Measurements from ENCODE around the gene FAM193B.

FAM193B gene

DNA sequence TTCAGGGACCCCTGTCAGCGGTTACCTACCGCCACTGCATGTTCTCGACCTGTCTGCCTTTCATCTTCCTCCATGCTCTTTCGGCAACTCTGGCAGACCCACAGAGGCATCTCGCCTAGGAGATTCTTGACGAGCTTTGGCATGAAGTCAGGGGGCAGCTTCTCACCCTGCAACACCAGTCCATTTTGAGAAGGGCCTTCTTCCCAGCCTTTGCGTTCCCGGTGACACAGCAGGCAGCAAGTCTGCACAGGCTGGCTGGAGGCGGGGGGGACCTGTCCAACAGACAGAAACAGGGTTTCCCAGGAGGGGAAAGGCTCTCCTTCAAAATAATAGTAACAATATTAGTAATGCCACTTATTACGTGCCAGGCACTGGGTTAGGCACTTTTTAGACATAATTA is 15.5 kb downstream of the FAM193B start:
- H3K18ac ChIP-seq (ENCODE audit: low read length) = no peak overlapping the region
- no peak overlapping the region for H3K27ac ChIP-seq (ENCODE audit: low read depth, low read length)
- no peaks in the 10 kb centered on the region for H3K9me3 ChIP-seq (ENCODE audit: insufficient read depth, low read depth, low read length)
- no CpG with 5 or more reads among the region's 10 CpGs for WGBS (ENCODE audit: extremely low coverage, insufficient coverage, insufficient read length)
- H3K9ac ChIP-seq (ENCODE audit: low read length) = no peak overlapping the region
- H3K4ac ChIP-seq (ENCODE audit: low read depth, low read length) = no peak overlapping the region
- H3K23ac ChIP-seq (ENCODE audit: low read length) = no peak overlapping the region
- H3K4me1 ChIP-seq (ENCODE audit: control insufficient read depth in 1 of 2, insufficient read depth in 2 of 2, low read length in 2 of 2) = peaks cover 2 to 10% of the 10 kb centered on the region in 2 experiments
- no peak overlapping the region for H2BK120ac ChIP-seq (ENCODE audit: insufficient read depth, low read length, poor library complexity)
- no peak overlapping the region for H2BK5ac ChIP-seq (ENCODE audit: low read depth, low read length, poor library complexity)
- H3K27me3 ChIP-seq (ENCODE audit: insufficient read depth, low read length) = no peaks in the 10 kb centered on the region
- no peak overlapping the region for H3K4me3 ChIP-seq (ENCODE audit: low read depth, low read length)
- no peaks in the 10 kb centered on the region for H3K79me1 ChIP-seq (ENCODE audit: low read length)
- H3K4me2 ChIP-seq (ENCODE audit: low read length) = no peak overlapping the region
- H2BK12ac ChIP-seq (ENCODE audit: low read length) = no peak overlapping the region
- no peak for DNase-seq
- H2AFZ ChIP-seq (ENCODE audit: insufficient read depth, low read length, poor library complexity) = no peak overlapping the region
- H4K8ac ChIP-seq (ENCODE audit: low read depth, low read length) = no peak overlapping the region
- H3K14ac ChIP-seq (ENCODE audit: low read length) = no peak overlapping the region
- H3K36me3 ChIP-seq (ENCODE audit: control insufficient read depth in 1 of 2, insufficient read depth in 2 of 2, low read length in 2 of 2) = peaks cover 26 to 31% of the 10 kb centered on the region in 2 experiments
- H4K91ac ChIP-seq (ENCODE audit: low read depth, low read length) = no peak overlapping the region
- no peaks in the 10 kb centered on the region for H3K79me2 ChIP-seq (ENCODE audit: control insufficient read depth, insufficient read depth, low read length, poor library complexity)
- no peak overlapping the region for H2AK5ac ChIP-seq (ENCODE audit: low read length)
- no peak overlapping the region for H4K12ac ChIP-seq (ENCODE audit: low read depth, low read length)

DNA sequence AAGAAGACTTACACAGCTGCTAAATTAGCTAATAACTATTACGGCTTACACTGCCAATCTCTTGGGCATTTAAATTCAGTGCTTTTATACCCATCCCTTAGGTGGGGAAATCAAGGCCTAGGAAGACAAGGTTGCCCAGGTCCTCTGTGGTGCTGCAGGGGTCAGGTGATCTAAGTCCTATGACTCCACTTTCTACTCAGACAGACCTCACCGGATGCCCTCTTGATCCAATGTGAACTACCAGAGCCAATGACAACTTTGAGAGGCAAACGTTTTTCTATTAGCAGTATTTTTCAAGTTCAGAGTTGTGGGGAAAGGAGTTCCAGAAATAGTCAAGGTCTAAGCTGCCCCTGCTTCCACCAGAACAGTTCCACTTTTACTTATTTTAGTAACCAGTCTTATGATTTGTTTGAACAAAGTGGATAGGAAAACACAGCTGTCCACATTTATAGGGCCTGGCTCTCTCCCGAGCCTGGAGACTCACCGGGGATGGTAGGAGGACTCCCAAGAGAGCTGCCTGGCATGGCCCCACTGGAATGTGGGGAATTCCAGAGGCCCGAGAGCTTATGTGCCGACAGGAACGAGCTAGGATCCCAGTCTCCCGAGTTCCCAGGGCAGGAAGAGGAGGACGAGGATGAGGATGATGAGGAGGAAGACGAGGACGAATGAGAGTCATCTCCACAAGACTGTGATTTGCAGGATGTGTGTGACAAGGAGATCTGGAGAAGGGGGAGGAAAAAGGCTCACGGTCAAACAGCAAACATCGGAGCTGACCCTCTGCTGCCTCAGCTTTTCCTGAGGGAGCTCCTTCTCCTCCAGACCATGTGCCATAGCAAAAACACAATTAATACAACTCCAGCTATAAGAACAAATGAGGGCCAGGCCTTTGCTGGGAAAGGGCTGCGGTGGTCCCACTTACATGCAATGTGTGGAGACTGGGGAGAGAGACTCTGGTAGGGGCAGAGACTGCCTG is 16.7 kb downstream of the FAM193B start:
- Histone ChIP-seq H3K79me2 (ENCODE audit: control insufficient read depth, insufficient read depth, low read length, poor library complexity) (no peaks in the 10 kb centered on the region), H3K27ac (ENCODE audit: low read depth, low read length) (no peak overlapping the region), H4K91ac (ENCODE audit: low read depth, low read length) (no peak overlapping the region), H2AK5ac (ENCODE audit: low read length) (no peak overlapping the region), H2BK12ac (ENCODE audit: low read length) (no peak overlapping the region), H3K14ac (ENCODE audit: low read length) (no peak overlapping the region), H3K27me3 (ENCODE audit: insufficient read depth, low read length) (no peaks in the 10 kb centered on the region), H3K79me1 (ENCODE audit: low read length) (no peaks in the 10 kb centered on the region), H3K4me2 (ENCODE audit: low read length) (no peak overlapping the region), H4K8ac (ENCODE audit: low read depth, low read length) (no peak overlapping the region), H2BK120ac (ENCODE audit: insufficient read depth, low read length, poor library complexity) (no peak overlapping the region), H3K36me3 (ENCODE audit: control insufficient read depth in 1 of 2, insufficient read depth in 2 of 2, low read length in 2 of 2) (peaks cover 35 to 39% of the 10 kb centered on the region in 2 experiments), H3K18ac (ENCODE audit: low read length) (no peak overlapping the region), H3K23ac (ENCODE audit: low read length) (no peak overlapping the region), H3K9me3 (ENCODE audit: insufficient read depth, low read depth, low read length) (no peaks in the 10 kb centered on the region), H3K9ac (ENCODE audit: low read length) (no peak overlapping the region), H3K4me1 (ENCODE audit: control insufficient read depth in 1 of 2, insufficient read depth in 2 of 2, low read length in 2 of 2) (peaks cover 0 to 10% of the 10 kb centered on the region in 2 experiments), H2BK5ac (ENCODE audit: low read depth, low read length, poor library complexity) (no peak overlapping the region), H4K12ac (ENCODE audit: low read depth, low read length) (no peak overlapping the region), H2AFZ (ENCODE audit: insufficient read depth, low read length, poor library complexity) (no peak overlapping the region), H3K4ac (ENCODE audit: low read depth, low read length) (no peak overlapping the region), H3K4me3 (ENCODE audit: low read depth, low read length) (no peak overlapping the region)
- no peak for DNase-seq
- WGBS (ENCODE audit: extremely low coverage, insufficient coverage, insufficient read length) = no CpG with 5 or more reads among the region's 15 CpGs

DNA sequence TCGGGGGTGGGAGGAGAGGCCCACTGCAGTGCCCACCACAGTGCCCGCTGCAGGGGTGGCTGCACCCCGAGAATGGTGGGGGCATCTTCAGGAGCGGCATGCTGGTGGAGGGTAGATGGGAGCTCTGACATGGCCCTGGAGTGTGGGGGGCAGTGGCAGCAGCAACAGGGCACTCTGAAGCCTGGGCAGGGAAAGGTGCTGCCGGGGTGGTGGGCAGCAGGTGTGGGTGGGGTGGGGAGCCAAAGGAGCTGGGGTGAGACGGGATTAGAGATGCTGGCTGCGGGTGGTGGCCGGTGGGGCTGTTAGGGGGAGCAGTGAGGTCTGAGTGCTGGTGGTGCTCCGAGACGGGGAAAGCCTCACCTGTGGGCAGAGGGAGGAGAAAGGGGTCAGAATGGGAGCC is 18.0 kb downstream of the FAM193B start:
- WGBS (ENCODE audit: extremely low coverage, insufficient coverage, insufficient read length) = no CpG with 5 or more reads among the region's 10 CpGs
- no peak overlapping the region for H2AFZ ChIP-seq (ENCODE audit: insufficient read depth, low read length, poor library complexity)

DNA sequence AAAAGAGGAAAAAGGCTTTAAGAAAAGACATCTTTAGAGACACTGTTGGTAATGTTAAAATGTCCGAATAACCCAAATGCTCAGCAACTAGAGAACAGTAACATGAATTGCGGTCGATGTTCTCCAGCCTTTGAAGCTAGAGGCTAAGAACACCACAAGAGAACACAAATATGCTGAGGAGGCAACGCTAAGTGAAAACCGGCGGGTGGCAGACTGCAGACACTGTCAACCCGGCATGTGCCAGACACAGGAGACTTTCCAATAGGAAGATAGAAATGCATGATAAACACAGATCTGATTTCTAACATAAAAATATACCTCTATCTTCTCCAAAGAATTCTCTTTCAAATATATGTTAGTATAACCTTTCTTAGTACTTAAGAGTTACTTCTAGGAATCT is 19.2 kb downstream of the FAM193B start:
- Histone ChIP-seq H3K27ac (ENCODE audit: low read depth, low read length) (no peak overlapping the region), H3K4me1 (ENCODE audit: control insufficient read depth in 1 of 2, insufficient read depth in 2 of 2, low read length in 2 of 2) (peaks cover 0 to 10% of the 10 kb centered on the region in 2 experiments), H3K4me2 (ENCODE audit: low read length) (no peak overlapping the region), H3K9ac (ENCODE audit: low read length) (no peak overlapping the region), H3K14ac (ENCODE audit: low read length) (no peak overlapping the region), H4K12ac (ENCODE audit: low read depth, low read length) (no peak overlapping the region), H3K9me3 (ENCODE audit: insufficient read depth, low read depth, low read length) (no peaks in the 10 kb centered on the region), H4K8ac (ENCODE audit: low read depth, low read length) (no peak overlapping the region), H3K27me3 (ENCODE audit: insufficient read depth, low read length) (no peaks in the 10 kb centered on the region), H3K18ac (ENCODE audit: low read length) (no peak overlapping the region), H3K23ac (ENCODE audit: low read length) (no peak overlapping the region), H2AFZ (ENCODE audit: insufficient read depth, low read length, poor library complexity) (no peak overlapping the region), H3K4me3 (ENCODE audit: low read depth, low read length) (no peak overlapping the region), H3K36me3 (ENCODE audit: control insufficient read depth in 1 of 2, insufficient read depth in 2 of 2, low read length in 2 of 2) (peaks cover 59 to 62% of the 10 kb centered on the region in 2 experiments), H2BK12ac (ENCODE audit: low read length) (no peak overlapping the region), H3K4ac (ENCODE audit: low read depth, low read length) (no peak overlapping the region), H2BK5ac (ENCODE audit: low read depth, low read length, poor library complexity) (no peak overlapping the region), H3K79me2 (ENCODE audit: control insufficient read depth, insufficient read depth, low read length, poor library complexity) (no peaks in the 10 kb centered on the region), H2AK5ac (ENCODE audit: low read length) (no peak overlapping the region), H3K79me1 (ENCODE audit: low read length) (no peaks in the 10 kb centered on the region), H2BK120ac (ENCODE audit: insufficient read depth, low read length, poor library complexity) (no peak overlapping the region), H4K91ac (ENCODE audit: low read depth, low read length) (no peak overlapping the region)
- DNase-seq = no peak
- no CpG with 5 or more reads among the region's 7 CpGs for whole genome bisulfite sequencing (ENCODE audit: extremely low coverage, insufficient coverage, insufficient read length)

More for the DNA sequence above, 18.0 kb downstream of the FAM193B start:
- Histone ChIP-seq H3K14ac (ENCODE audit: low read length) (no peak overlapping the region), H3K4me2 (ENCODE audit: low read length) (no peak overlapping the region), H3K23ac (ENCODE audit: low read length) (no peak overlapping the region), H3K4me1 (ENCODE audit: control insufficient read depth in 1 of 2, insufficient read depth in 2 of 2, low read length in 2 of 2) (peaks cover 0 to 10% of the 10 kb centered on the region in 2 experiments), H2BK12ac (ENCODE audit: low read length) (no peak overlapping the region), H3K79me2 (ENCODE audit: control insufficient read depth, insufficient read depth, low read length, poor library complexity) (no peaks in the 10 kb centered on the region), H2BK5ac (ENCODE audit: low read depth, low read length, poor library complexity) (no peak overlapping the region), H3K4ac (ENCODE audit: low read depth, low read length) (no peak overlapping the region), H3K79me1 (ENCODE audit: low read length) (no peaks in the 10 kb centered on the region), H3K27ac (ENCODE audit: low read depth, low read length) (no peak overlapping the region), H3K4me3 (ENCODE audit: low read depth, low read length) (no peak overlapping the region), H3K27me3 (ENCODE audit: insufficient read depth, low read length) (no peaks in the 10 kb centered on the region), H2BK120ac (ENCODE audit: insufficient read depth, low read length, poor library complexity) (no peak overlapping the region), H3K36me3 (ENCODE audit: control insufficient read depth in 1 of 2, insufficient read depth in 2 of 2, low read length in 2 of 2) (peaks cover 46 to 49% of the 10 kb centered on the region in 2 experiments), H3K9me3 (ENCODE audit: insufficient read depth, low read depth, low read length) (no peaks in the 10 kb centered on the region), H3K9ac (ENCODE audit: low read length) (no peak overlapping the region), H2AK5ac (ENCODE audit: low read length) (no peak overlapping the region), H4K91ac (ENCODE audit: low read depth, low read length) (no peak overlapping the region), H3K18ac (ENCODE audit: low read length) (no peak overlapping the region), H4K12ac (ENCODE audit: low read depth, low read length) (no peak overlapping the region), H4K8ac (ENCODE audit: low read depth, low read length) (no peak overlapping the region)
- no peak for DNase-seq
